ENCODE measurements around the gene CD2AP.

DNA sequence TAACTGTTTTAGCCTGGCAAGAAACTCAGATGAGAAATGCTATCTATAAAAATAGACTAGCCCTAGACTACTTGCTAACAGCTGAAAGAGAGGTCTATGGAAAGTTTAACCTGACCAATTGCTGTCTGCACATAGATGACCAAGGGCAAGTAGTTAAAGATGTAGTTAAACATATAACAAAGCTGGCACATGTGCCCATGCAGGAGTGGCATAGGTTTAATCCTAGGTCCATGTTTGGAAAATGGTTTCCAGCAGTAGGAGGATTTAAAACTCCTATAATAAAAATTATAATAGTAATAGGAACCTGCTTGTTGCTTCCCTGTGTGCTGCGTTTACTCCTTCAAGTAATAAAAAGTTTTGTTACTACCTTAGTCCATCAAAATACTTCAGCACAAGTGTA lies 169.6 kb downstream of the CD2AP start:
- no peak for TF ChIP-seq POLR2A (IDR thresholded peaks at IDR 0.05; ENCODE audit: low read depth, low read length)
- no peak for TF ChIP-seq POLR2AphosphoS5 (IDR thresholded peaks at IDR 0.05; ENCODE audit: low read depth, low read length)

Measured in GM12891 (cell line).